ENCODE data around the gene MVK.

MVK gene

DNA sequence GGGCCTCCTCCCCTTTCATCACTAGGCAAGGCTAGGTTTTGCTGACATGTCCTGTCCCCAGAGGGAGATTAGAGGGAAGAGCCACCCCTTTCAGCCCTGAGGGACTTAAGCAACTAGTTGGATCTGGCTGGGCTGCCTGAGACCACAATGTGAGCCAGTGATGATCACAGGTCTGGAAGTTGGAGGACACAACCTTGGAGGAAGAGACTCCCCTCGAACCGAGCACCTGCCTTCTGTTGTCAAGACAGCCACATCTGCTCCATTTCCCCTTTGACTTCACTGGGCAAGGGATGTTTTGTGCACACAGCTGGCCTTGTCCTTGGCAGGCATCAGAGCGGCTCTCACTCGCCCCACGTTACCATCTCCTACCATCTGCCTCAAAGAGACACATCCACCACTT is 31.4 kb downstream of the MVK start:
- no peak for FAIRE-seq
- no peak for DNase-seq (ENCODE audit: insufficient read length, low spot score)

DNA sequence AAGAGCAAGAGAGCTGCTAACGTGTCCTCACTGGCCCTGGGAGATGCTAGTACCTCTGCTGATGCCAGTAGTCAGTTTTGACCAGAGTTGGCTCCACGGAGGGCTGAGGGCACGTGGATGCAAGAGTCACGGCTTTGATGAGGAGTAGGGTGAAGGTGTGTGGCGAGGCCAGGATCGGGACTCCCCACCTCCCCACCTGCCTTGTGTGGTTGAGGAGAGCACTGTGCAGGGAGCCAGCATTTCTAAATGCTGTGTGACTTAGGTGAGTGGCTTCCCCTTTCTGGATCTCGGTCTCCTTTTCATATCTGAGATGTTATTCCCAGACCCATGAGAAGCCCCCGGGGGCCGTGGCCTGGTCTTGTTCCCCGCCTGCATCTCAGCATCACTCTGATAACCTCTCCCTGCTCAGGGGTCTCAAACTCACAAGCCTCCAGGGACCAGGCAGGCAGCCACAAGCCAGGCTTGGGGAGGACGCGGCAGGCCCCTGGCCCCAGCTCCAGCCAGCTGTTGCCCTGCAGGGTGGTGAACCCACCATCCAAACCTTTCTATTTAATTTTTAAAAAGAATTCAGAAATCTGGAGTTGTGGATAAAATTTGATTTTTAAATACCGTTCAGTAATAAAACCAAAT is 32.1 kb downstream of the MVK start:
- FAIRE-seq = no peak

DNA sequence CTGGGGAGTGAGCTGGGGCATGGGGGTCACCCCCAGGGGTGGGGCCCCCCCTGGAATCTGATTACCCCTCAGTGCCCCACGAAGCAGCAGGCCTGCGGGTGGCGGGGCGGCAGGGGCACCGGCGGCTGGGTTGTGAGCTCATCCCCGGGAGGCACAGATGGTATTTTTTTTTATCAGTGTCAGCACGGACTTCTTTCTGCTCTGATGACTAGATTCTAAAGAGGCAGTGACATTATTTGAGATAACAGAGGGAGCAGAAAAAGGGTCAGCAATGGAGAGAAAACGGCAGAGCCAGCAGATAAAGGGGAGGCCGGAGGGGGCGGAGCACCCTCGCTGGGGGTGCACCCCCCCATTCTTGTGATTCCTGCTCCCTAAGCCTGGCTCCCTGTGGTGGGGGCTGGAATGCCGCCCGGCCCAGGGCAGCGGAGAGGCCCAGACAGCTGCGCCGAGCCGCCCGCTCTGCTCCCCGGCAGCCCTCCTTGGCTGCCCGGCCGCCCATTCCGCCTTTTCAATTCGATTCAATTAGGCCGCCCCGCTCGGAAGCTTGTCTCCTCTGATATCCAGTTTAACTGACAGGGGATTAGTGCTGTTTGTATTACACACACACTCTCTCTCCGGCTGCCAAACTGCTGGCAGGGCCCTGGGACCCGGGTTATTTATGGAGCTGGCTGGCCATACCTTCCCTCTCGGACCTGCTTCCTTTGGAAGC is 32.9 kb downstream of the MVK start:
- FAIRE-seq (no peak), DNase-seq (ENCODE audit: insufficient read length, low spot score) (no peak)

More for the DNA sequence above, 32.1 kb downstream of the MVK start:
- DNase-seq (ENCODE audit: insufficient read length, low spot score) = no peak

DNA sequence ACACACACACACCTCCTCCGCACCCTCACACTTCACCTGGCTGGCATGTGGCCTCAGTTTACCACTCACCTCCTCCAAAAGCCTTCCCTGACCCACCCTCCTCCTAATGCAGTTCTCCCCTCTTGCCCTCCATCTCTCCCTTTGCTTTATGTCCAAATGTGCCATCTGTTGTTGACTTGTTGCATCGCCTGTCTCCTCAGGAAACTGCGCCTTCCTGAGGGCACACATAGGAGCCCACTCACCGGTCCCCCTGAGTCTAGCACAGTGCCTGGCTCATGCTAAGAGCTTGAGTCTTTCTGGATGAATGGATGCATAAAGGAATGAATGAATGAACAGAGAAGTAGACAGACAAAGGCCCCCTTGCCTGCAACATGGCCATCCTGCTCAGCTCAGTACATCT is 34.0 kb downstream of the MVK start:
- DNase-seq (ENCODE audit: insufficient read length, low spot score) (no peak), FAIRE-seq (no peak)

DNA sequence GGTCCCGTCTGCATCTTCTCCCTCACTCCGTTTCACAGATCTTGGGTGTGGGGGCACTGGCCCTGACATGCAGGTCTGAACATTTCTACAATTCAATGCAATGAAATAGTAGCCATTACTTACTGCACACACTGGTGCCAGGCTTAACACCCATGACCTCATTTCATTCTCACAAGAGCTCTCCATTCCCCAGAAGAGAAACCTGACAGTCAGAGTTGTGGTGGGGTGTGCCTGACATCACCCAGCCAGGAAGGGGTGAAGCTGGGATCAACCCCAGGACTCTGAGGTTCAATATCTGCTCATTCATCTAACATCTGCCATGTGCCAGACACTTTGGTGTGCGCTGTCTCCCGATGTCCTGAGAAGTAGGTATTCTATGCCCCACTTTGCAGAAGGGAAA is 34.7 kb downstream of the MVK start:
- DNase-seq (ENCODE audit: insufficient read length, low spot score) (no peak), FAIRE-seq (no peak)

GRCh38 chr12:109608793-109609192 is 35.2 kb downstream of the MVK start:
- FAIRE-seq = no peak
- DNase-seq (ENCODE audit: insufficient read length, low spot score) = no peak

GRCh38 chr12:109609342-109609741 is 35.7 kb downstream of the MVK start:
- FAIRE-seq (no peak), DNase-seq (ENCODE audit: insufficient read length, low spot score) (no peak)

GRCh38 chr12:109610523-109610922 is 36.9 kb downstream of the MVK start:
- no peak for DNase-seq (ENCODE audit: insufficient read length, low spot score)
- no peak for FAIRE-seq

DNA sequence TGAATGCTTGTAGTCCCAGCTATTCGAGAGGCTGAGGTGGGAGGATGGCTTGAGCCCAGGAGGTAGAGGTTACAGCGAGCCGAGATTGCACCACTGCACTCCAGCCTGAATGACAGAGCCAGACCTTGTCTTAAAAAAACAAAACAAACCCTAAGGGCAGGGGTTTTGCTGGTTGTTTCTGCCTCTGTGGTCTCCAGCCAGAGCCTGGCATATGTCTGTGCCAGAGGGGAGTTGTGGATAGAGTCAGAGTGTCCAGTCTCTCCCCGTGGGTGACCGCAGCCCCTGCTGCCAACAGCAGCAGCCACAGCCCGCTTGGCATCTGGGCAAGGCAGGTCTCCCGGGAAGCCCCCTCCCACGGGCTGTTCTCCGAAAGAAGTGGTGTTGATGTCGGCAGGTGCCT is 37.6 kb downstream of the MVK start:
- FAIRE-seq = no peak
- DNase-seq (ENCODE audit: insufficient read length, low spot score) = no peak

DNA sequence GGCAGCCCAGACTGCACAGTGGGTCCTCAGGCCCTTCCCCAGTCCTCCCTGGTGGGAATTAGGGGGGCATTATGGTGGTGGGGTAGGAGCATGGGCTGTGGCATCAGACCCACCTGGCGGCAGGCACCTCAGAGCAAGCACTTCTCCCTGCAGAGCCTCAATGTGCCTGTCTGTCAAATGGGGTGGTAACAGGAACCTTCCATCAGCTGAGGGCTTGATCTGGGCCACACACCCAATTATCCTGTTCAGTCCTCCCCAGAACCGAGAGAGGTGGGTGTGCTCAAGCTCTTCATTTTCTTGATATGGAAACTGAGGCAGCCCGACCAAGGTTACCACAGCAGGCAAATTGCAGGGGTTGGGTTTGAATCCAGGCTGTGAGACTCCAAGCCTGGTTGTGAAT is 38.4 kb downstream of the MVK start:
- no peak for DNase-seq (ENCODE audit: insufficient read length, low spot score)

GRCh38 chr12:109612975-109613502 is 39.4 kb downstream of the MVK start:
- no peak for FAIRE-seq
- no peak for DNase-seq (ENCODE audit: insufficient read length, low spot score)

More for the DNA sequence above, 38.4 kb downstream of the MVK start:
- FAIRE-seq = no peak

DNA sequence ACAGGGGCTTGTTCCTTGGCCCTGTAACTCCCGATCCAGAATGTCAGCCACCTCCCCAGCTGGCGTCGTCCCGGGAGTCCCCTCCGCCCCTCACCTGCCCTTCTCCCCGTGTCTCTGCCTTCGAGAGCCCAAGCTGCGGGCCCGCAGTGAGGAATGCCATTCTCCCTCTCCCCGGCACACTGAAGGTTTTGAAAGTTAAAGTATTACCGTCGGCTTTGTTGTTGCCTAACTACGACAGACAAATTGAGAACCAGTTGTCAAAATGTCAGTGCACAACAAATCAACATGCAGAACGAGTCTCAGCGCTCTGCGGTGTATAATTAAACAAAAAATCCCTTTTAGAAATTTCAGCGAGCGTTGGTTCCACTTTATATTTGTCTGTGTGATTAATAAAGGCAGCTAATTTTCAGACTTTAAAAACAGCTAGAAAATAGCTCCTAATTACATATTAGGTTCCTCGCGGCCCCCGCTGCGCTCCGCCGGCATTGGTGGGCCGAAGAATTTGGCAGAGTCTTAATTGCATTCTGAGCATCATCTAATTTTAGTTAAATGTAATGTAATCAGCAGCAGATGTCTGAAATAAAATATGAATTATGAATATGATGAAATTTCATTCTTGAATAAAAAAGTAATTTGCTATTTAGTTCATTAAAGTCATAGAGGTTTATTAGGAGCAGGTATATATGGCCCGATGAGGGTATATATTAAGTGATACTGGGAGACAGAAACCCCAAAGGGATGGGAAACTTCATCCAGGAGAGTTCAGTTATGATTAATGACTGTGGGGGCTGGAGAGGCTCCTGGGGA is 40.3 kb downstream of the MVK start:
- FAIRE-seq (no peak), DNase-seq (ENCODE audit: insufficient read length, low spot score) (no peak)

DNA sequence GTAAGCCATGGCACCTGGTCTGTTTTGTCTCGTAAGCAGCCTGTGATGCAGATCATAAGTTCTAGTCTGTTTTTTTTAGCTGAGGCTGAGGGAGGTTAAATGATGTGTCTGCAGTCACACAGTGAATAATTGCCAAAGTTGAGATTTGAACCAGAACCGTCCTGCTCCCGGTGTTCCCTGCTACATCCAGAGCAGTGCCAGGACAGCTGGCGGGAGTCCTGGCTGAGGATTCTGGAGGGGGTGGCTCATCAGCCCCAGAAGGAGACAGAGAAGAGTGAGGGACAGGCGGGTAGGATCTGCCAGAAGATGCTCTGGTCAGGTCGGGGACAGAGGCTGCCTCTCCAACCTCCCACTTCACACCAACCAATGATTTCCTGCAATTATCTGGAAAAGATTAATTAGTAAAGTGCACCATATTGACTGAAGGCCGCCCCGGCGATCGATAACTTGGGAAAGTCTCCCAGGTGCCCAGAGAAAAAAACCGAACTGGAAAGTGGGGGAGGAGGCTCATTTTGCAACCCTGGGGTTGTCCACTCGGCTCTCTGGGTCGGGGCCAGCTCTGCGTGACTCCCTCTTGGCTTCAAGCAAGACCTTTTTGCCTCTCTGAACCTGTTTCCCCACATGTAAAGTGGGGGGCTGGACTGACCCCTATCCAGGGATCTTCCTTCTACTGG is 42.1 kb downstream of the MVK start:
- no peak for FAIRE-seq
- no peak for DNase-seq (ENCODE audit: insufficient read length, low spot score)

DNA sequence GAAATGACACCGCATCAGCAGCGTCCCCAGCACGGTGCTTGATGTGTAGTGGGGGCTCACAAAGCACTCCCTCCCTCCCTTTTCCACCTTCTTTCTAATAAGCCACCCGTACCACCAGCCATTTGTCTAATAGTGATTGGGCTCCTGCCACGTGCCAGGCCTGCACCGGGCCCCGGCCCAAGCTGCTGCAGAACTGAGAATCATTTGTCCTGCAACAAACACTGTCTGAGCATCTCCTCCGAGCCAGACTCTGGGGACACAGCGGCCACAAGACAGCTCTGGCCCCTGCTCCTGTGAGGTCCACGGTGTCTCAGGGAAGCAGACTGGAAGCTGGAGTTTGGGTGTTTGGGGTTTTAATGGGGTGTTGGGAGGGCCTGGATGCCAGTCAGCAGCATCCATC is 43.9 kb downstream of the MVK start:
- DNase-seq (ENCODE audit: insufficient read length, low spot score) = no peak
- no peak for FAIRE-seq

DNA sequence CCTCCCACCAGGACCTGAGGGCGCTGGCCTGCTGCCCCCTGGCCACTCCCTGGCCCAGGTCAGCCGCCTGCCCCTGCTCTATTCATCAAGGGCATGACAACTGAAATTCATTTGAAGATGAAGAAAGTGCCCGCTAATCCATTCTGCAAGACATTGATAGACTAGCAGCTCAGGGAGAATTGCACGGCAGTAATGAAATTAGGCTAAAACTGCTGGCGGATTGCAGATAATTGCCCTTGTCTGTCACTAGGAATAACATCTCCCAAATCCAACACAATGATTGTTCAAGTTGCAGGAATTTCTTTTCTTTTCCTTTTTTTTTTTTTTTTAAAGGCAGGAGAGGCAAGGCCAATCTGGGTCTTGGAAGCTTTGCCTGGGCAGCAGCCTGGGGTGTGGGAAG is 44.5 kb downstream of the MVK start:
- DNase-seq (ENCODE audit: insufficient read length, low spot score) (no peak), FAIRE-seq (no peak)

DNA sequence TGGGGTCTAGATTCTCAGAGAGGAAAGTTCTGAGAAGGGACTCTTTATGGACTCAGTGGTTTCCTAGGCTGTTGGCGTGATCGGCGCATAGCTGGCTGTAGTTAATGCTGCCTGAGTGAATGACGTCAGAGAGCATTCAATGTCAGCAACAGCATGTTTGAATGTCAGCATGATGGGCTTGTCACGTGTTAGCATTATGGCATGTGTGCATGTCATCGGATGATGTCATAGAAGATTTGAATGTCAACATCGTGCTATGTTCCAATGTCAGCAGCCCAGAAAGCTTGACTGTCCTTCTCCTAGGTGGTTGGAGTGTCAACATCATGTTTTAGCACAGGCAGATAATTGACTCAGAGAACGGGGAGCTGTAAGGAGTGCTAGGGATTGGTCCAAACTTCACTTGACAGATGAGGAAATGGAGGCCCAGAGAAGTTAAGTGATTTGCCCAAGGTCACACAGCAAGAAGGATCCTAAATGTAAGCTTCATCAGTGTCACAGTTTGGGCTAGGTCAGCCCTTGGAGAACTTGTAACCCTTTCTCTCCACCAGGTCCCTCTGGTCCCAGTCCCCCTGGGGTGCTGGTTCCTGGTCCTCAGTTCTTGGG is 45.5 kb downstream of the MVK start:
- FAIRE-seq (no peak), DNase-seq (ENCODE audit: insufficient read length, low spot score) (no peak)

DNA sequence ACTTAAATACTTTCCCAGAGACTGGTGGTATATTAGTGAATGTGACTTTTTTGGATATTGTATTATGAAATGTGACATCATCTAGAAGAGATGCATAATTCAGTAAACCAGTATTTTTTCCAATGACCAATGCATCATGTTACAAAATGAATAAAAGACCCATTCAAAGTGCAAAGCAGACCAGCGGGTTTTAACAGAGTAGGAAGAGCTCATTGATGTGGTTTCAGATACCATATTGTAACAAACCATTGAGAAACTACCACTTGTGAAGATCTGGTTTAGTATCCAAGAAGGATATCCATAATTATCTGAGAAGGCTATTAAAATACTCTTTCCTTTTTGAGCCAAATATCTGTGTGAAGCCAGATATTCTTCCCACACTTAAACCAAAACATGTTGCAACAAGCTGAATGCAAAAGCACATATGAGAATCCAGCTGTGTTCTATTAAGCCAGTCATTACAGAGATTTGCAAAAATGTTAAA is 47.7 kb downstream of the MVK start:
- FAIRE-seq (no peak), DNase-seq (ENCODE audit: insufficient read length, low spot score) (no peak)

GRCh38 chr12:109621901-109622364 is 48.3 kb downstream of the MVK start:
- DNase-seq (ENCODE audit: insufficient read length, low spot score) (no peak), FAIRE-seq (no peak)

DNA sequence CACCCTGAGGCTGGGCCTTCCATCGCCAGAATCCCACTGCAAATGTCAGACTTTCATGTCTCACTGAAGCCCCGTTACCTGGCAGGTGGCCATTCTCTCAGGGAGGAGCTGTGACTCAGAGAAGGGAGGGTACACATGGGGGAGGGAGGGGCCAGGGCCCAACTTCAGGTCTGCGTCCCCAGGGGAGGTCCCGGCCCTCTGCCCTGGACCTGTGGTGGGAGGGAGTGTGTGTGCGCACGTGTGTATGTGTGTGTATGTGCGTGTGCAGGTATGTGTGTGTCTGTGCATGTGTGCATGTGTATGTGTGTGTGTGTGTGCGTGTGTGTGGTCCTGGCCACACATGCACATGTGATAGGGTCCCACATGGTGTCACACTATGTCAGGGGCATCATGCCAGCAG is 50.9 kb downstream of the MVK start:
- no peak for FAIRE-seq
- no peak for DNase-seq (ENCODE audit: insufficient read length, low spot score)

- DNase-seq (ENCODE audit: insufficient read length, low spot score) = no peak
- FAIRE-seq = no peak
These were observed 51.6 kb downstream of the MVK start for GRCh38 chr12:109625131-109625559.
